Thyroid gland (tissue), 4 donors: ENCODE data around the gene RTBDN.

ENCODE experiments used
- POLR2A ChIP-seq, 2 donors: fragments of 450-650 bp; IDR thresholded peaks; one replicate each; pipeline ENCODE4 v1.6.1; 2017; ENCODE audit warnings: antibody characterized with exemption in 2 of 2, mild to moderate bottlenecking in 2 of 2, moderate library complexity in 1 of 2
- TF ChIP-seq, protein P1 (sequence below), 6 experiments: fragments of 200-600 bp in 3 of 6; fragments of 450-650 bp in 3 of 6; sonication (generic) in 3 of 6; IDR thresholded peaks; one replicate each; pipeline ENCODE4 v1.5.1; 2016 to 2019; ENCODE audit warnings: antibody characterized with exemption in 6 of 6, mild to moderate bottlenecking in 2 of 6, inconsistent platforms in 1 of 6, moderate library complexity in 1 of 6

DNA sequence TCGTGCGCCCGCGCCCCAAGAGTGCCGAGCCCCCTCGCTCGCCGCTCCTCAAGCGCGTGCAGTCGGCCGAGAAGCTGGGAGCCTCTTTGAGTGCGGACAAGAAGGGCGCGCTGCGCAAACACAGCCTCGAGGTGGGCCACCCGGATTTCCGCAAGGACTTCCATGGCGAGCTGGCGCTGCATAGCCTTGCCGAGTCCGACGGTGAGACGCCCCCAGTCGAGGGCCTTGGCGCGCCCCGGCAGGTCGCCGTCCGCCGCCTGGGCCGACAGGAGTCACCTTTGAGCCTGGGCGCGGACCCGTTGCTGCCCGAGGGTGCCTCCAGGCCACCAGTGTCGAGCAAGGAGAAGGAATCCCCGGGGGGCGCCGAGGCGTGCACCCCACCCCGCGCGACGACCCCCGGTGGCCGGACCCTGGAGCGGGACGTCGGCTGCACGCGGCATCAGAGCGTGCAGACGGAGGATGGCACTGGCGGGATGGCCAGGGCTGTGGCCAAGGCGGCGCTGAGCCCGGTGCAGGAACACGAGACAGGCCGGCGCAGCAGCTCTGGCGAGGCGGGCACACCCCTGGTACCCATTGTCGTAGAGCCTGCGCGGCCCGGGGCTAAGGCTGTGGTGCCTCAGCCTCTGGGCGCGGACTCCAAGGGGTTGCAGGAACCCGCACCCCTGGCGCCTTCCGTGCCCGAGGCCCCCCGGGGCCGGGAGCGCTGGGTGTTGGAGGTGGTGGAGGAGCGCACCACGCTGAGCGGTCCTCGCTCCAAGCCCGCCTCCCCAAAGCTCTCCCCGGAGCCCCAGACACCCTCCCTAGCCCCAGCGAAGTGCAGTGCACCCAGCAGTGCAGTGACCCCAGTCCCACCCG lies 39.7 kb upstream of the RTBDN start:
- no peak for TF ChIP-seq POLR2A (IDR thresholded peaks at IDR 0.05)
- TF ChIP-seq, protein P1, sequence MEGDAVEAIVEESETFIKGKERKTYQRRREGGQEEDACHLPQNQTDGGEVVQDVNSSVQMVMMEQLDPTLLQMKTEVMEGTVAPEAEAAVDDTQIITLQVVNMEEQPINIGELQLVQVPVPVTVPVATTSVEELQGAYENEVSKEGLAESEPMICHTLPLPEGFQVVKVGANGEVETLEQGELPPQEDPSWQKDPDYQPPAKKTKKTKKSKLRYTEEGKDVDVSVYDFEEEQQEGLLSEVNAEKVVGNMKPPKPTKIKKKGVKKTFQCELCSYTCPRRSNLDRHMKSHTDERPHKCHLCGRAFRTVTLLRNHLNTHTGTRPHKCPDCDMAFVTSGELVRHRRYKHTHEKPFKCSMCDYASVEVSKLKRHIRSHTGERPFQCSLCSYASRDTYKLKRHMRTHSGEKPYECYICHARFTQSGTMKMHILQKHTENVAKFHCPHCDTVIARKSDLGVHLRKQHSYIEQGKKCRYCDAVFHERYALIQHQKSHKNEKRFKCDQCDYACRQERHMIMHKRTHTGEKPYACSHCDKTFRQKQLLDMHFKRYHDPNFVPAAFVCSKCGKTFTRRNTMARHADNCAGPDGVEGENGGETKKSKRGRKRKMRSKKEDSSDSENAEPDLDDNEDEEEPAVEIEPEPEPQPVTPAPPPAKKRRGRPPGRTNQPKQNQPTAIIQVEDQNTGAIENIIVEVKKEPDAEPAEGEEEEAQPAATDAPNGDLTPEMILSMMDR (IDR thresholded peaks at IDR 0.05): no peak
